T-helper 17 cell (primary cell): ENCODE results near the gene CST8. TPM values are rescaled to one million over a fixed set of nuclear protein-coding genes. Genes with fewer than 3 reads are reported as not detected.

Experiments
- ATAC-seq: fragments of 150-1000 bp; cut with Tn5 transposase; 2 replicates; pipeline ENCODE4 v1.10.0; 2021; ENCODE audit warnings: mild to moderate bottlenecking, moderate library complexity
- DNase-seq, 3 donors: peaks; one replicate each; pipeline versions ENCODE4 v3.0.0 to v3.0.0-alpha.2; 2020 to 2021
- H3K9me3 ChIP-seq: one replicate; pipeline ENCODE4 v1.7.0; 2013; ENCODE audit warnings: low read length, mild to moderate bottlenecking; ENCODE audit not compliant: control insufficient read depth, poor library complexity, severe bottlenecking
- H3K27ac Mint-ChIP-seq: one replicate; pipeline ENCODE4 v1.8.0; 2022; ENCODE audit warnings: mild to moderate bottlenecking, moderate library complexity, mixed read lengths
- H3K27me3 Mint-ChIP-seq: one replicate; pipeline ENCODE4 v1.8.0; 2022; ENCODE audit warnings: mixed read lengths
- H3K36me3 Mint-ChIP-seq: one replicate; pipeline ENCODE4 v1.8.0; 2022; ENCODE audit warnings: low read depth, mixed read lengths
- H3K4me1 Mint-ChIP-seq: one replicate; pipeline ENCODE4 v1.8.0; 2022; ENCODE audit warnings: mild to moderate bottlenecking, mixed read lengths
- H3K4me3 Mint-ChIP-seq: one replicate; pipeline ENCODE4 v1.8.0; 2022; ENCODE audit warnings: mild to moderate bottlenecking, moderate library complexity, mixed read lengths
- total RNA-seq, 4 donors: library from RNA in 2 of 4; stranded (reverse) in 2 of 4; gene quantifications; one replicate each; pipeline ENCODE4 v1.2.3 and lab custom pipeline; 2022 to 2026

The CST8 gene
- total RNA-seq, result not detected
- total RNA-seq (lab: John Stamatoyannopoulos, UW), result 0 reads per million in 2 donors

- H3K4me3 Mint-ChIP-seq, result no peak within 1 kb of the TSS
- no peak within 1 kb of the TSS for H3K27ac Mint-ChIP-seq
- ATAC-seq (no peak), DNase-seq (no peak)
- no peaks in the 10 kb centered on the region for H3K36me3 Mint-ChIP-seq
- no peaks in the 10 kb centered on the region for H3K4me1 Mint-ChIP-seq
- no peaks in the 10 kb centered on the region for H3K27me3 Mint-ChIP-seq
- H3K9me3 ChIP-seq, result no peaks in the 10 kb centered on the region
Measured at GRCh38 chr20:23490817-23491216, at the start of gene CST8. Gene CST8 (plus strand): TSS chr20:23491117. CDS start chr20:23491668, 551 bp downstream.

- no peak overlapping the region for H3K4me3 Mint-ChIP-seq
- ATAC-seq (peak; percentile 73), DNase-seq (peak; percentile 16 to 27 (median 17))
- peaks cover 8% of the 10 kb centered on the region for H3K4me1 Mint-ChIP-seq
- no peaks in the 10 kb centered on the region for H3K9me3 ChIP-seq
- peaks cover 38% of the 10 kb centered on the region for H3K27me3 Mint-ChIP-seq
- H3K36me3 Mint-ChIP-seq, result no peaks in the 10 kb centered on the region
- no peak overlapping the region for H3K27ac Mint-ChIP-seq
Measured at GRCh38 chr20:23441850-23442313, 49.0 kb upstream of the CST8 start.

GRCh38 chr20:23442436-23442835, 48.5 kb upstream of the CST8 start:
- no peak overlapping the region for H3K4me3 Mint-ChIP-seq
- no peak overlapping the region for H3K27ac Mint-ChIP-seq
- no peaks in the 10 kb centered on the region for H3K36me3 Mint-ChIP-seq
- H3K9me3 ChIP-seq, result no peaks in the 10 kb centered on the region
- peaks cover 35% of the 10 kb centered on the region for H3K27me3 Mint-ChIP-seq
- ATAC-seq, result no peak
- peaks cover 6% of the 10 kb centered on the region for H3K4me1 Mint-ChIP-seq
- no peak for DNase-seq

- no peak for ATAC-seq
- peaks cover 16% of the 10 kb centered on the region for H3K27me3 Mint-ChIP-seq
- H3K4me1 Mint-ChIP-seq, result peaks cover 6% of the 10 kb centered on the region
- H3K27ac Mint-ChIP-seq, result no peak overlapping the region
- no peak for DNase-seq
- no peaks in the 10 kb centered on the region for H3K36me3 Mint-ChIP-seq
- no peaks in the 10 kb centered on the region for H3K9me3 ChIP-seq
- no peak overlapping the region for H3K4me3 Mint-ChIP-seq
Measured at GRCh38 chr20:23444859-23445258, 46.1 kb upstream of the CST8 start.

GRCh38 chr20:23445596-23446217, 45.2 kb upstream of the CST8 start:
- Mint-ChIP-seq H3K27ac (no peak overlapping the region), H3K27me3 (peaks cover 13% of the 10 kb centered on the region), H3K4me3 (no peak overlapping the region), H3K36me3 (peaks cover under 1% of the 10 kb centered on the region), H3K4me1 (peaks cover 6% of the 10 kb centered on the region)
- no peak for DNase-seq
- no peak for ATAC-seq
- H3K9me3 ChIP-seq, result no peaks in the 10 kb centered on the region

GRCh38 chr20:23446505-23446904, 44.4 kb upstream of the CST8 start:
- Mint-ChIP-seq H3K4me3 (no peak overlapping the region), H3K27me3 (peaks cover 19% of the 10 kb centered on the region), H3K27ac (peak overlapping the region; percentile 47), H3K36me3 (peaks cover 4% of the 10 kb centered on the region), H3K4me1 (peaks cover 6% of the 10 kb centered on the region)
- ATAC-seq (no peak), DNase-seq (no peak)
- H3K9me3 ChIP-seq, result no peaks in the 10 kb centered on the region

- Mint-ChIP-seq H3K4me3 (no peak overlapping the region), H3K36me3 (peaks cover 4% of the 10 kb centered on the region), H3K27ac (no peak overlapping the region), H3K27me3 (peaks cover 24% of the 10 kb centered on the region), H3K4me1 (peaks cover 2% of the 10 kb centered on the region)
- no peaks in the 10 kb centered on the region for H3K9me3 ChIP-seq
- no peak for ATAC-seq
- no peak for DNase-seq
Measured at GRCh38 chr20:23448167-23448566, 42.8 kb upstream of the CST8 start.

- ATAC-seq (no peak), DNase-seq (no peak)
- no peak overlapping the region for H3K4me3 Mint-ChIP-seq
- H3K27ac Mint-ChIP-seq, result no peak overlapping the region
- peaks cover 2% of the 10 kb centered on the region for H3K4me1 Mint-ChIP-seq
- H3K27me3 Mint-ChIP-seq, result peaks cover 21% of the 10 kb centered on the region
- H3K9me3 ChIP-seq, result no peaks in the 10 kb centered on the region
- peaks cover 4% of the 10 kb centered on the region for H3K36me3 Mint-ChIP-seq
Measured at GRCh38 chr20:23449421-23449820, 41.5 kb upstream of the CST8 start.

- no peaks in the 10 kb centered on the region for H3K9me3 ChIP-seq
- Mint-ChIP-seq H3K4me3 (no peak overlapping the region), H3K27me3 (peaks cover 18% of the 10 kb centered on the region), H3K27ac (no peak overlapping the region), H3K36me3 (peaks cover 4% of the 10 kb centered on the region), H3K4me1 (no peaks in the 10 kb centered on the region)
- ATAC-seq (no peak), DNase-seq (no peak)
Measured at GRCh38 chr20:23450877-23451276, 40.0 kb upstream of the CST8 start.

- H3K9me3 ChIP-seq, result no peaks in the 10 kb centered on the region
- Mint-ChIP-seq H3K27me3 (peaks cover 25% of the 10 kb centered on the region), H3K4me3 (no peak overlapping the region), H3K27ac (no peak overlapping the region), H3K36me3 (peaks cover 4% of the 10 kb centered on the region), H3K4me1 (peaks cover 4% of the 10 kb centered on the region)
- ATAC-seq (no peak), DNase-seq (no peak)
Measured at GRCh38 chr20:23451956-23452487, 38.9 kb upstream of the CST8 start.

- DNase-seq, result no peak
- no peak for ATAC-seq
- Mint-ChIP-seq H3K36me3 (peaks cover 4% of the 10 kb centered on the region), H3K27me3 (peaks cover 30% of the 10 kb centered on the region), H3K27ac (no peak within 1 kb of the TSS), H3K4me3 (no peak within 1 kb of the TSS), H3K4me1 (peaks cover 5% of the 10 kb centered on the region)
- H3K9me3 ChIP-seq, result no peaks in the 10 kb centered on the region
Measured at GRCh38 chr20:23452776-23453175, 38.1 kb upstream of the CST8 start, which contains the start of gene CST11. Gene CST11 (minus strand): TSS chr20:23452876. CDS start chr20:23452811, 65 bp downstream.

- H3K9me3 ChIP-seq, result no peaks in the 10 kb centered on the region
- no peak overlapping the region for H3K4me3 Mint-ChIP-seq
- DNase-seq, result no peak
- H3K36me3 Mint-ChIP-seq, result peaks cover 4% of the 10 kb centered on the region
- peaks cover 5% of the 10 kb centered on the region for H3K4me1 Mint-ChIP-seq
- H3K27me3 Mint-ChIP-seq, result peaks cover 39% of the 10 kb centered on the region
- no peak overlapping the region for H3K27ac Mint-ChIP-seq
- no peak for ATAC-seq
Measured at GRCh38 chr20:23453549-23454543, 37.1 kb upstream of the CST8 start.

- ATAC-seq (no peak), DNase-seq (no peak)
- H3K4me1 Mint-ChIP-seq, result peaks cover 5% of the 10 kb centered on the region
- H3K9me3 ChIP-seq, result no peaks in the 10 kb centered on the region
- H3K27ac Mint-ChIP-seq, result no peak overlapping the region
- H3K27me3 Mint-ChIP-seq, result peaks cover 49% of the 10 kb centered on the region
- peaks cover 4% of the 10 kb centered on the region for H3K36me3 Mint-ChIP-seq
- no peak overlapping the region for H3K4me3 Mint-ChIP-seq
Measured at GRCh38 chr20:23454816-23455215, 36.1 kb upstream of the CST8 start.
